Cardiac fibroblast (primary cell): Measurements from ENCODE around the gene CDH20.

ENCODE experiments used
- DNase-seq, 2 donors: peaks; one replicate each; pipeline versions ENCODE4 v3.0.0 to v3.0.0-alpha.2; 2010; ENCODE audit warnings: low read depth in 2 of 2
- H3K4me3 ChIP-seq, 2 donors: replicated peaks in 1 of 2; 1 replicate in 1 of 2; 2 replicates in 1 of 2; pipeline ENCODE4 v1.5.1; 2011; ENCODE audit warnings: low read depth in 2 of 2, low read length in 2 of 2, mild to moderate bottlenecking in 2 of 2, moderate library complexity in 1 of 2
- TF ChIP-seq, protein P1 (sequence below): IDR thresholded peaks from one replicate; pipeline ENCODE4 v1.5.1; 2011; ENCODE audit warnings: low read depth, mild to moderate bottlenecking, low read length, inconsistent platforms

CDH20 gene

DNA sequence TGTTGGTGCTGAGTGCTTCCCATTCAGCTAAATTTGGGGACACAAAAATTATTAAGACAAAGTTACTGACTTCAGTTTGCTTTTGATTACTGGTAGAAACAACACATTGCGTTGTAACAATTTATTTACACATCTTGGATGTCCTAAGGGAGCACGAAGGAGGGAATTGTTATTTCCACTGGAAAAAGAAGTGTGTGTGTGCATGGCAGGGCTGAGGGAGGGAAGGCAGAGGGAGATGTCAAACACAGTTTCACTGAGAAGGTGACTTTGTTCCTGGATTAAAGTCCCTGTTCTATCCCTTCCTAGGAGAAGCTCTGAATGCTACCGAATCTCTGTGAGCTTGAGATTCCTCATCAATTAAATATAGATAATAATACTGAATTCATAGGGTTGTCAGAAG is 3.8 kb upstream of the CDH20 start:
- DNase-seq: no peak
- no peak overlapping the region for H3K4me3 ChIP-seq
- TF ChIP-seq, protein P1, sequence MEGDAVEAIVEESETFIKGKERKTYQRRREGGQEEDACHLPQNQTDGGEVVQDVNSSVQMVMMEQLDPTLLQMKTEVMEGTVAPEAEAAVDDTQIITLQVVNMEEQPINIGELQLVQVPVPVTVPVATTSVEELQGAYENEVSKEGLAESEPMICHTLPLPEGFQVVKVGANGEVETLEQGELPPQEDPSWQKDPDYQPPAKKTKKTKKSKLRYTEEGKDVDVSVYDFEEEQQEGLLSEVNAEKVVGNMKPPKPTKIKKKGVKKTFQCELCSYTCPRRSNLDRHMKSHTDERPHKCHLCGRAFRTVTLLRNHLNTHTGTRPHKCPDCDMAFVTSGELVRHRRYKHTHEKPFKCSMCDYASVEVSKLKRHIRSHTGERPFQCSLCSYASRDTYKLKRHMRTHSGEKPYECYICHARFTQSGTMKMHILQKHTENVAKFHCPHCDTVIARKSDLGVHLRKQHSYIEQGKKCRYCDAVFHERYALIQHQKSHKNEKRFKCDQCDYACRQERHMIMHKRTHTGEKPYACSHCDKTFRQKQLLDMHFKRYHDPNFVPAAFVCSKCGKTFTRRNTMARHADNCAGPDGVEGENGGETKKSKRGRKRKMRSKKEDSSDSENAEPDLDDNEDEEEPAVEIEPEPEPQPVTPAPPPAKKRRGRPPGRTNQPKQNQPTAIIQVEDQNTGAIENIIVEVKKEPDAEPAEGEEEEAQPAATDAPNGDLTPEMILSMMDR: no peak

GRCh38 chr18:61331051-61331450 is 2.2 kb upstream of the CDH20 start:
- no peak overlapping the region for H3K4me3 ChIP-seq
- TF ChIP-seq, protein P1: no peak
- no peak for DNase-seq

- H3K4me3 ChIP-seq: peak overlapping the region; percentile 43 to 45
- peak; percentile 18 to 22 for DNase-seq
- TF ChIP-seq, protein P1: no peak
Observed at GRCh38 chr18:61333746-61334490, 688 bp downstream of the CDH20 start.

DNA sequence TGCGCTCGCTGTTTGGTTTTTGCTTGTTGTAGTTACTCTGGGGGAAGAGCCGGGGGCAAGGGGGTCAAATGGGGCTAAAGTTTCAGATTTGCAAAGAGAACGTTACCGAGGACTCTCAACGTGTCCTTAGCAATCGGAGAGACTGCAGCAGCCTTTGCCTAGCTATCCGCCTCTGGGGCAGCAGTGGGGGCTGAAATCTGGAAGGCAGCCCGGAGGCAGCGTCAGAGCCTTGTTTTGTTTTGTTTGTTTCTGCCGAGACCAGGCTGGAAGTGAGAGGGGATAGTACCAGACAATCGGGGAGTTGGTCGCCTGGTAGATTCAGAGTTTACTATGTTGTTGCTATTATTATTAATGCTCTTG is 1.2 kb downstream of the CDH20 start:
- peak overlapping the region; percentile 43 to 45 for H3K4me3 ChIP-seq
- TF ChIP-seq, protein P1: no peak
- DNase-seq: peak; percentile 9 to 13

- peak in 1 of 2 donors; percentile 7 for DNase-seq
- TF ChIP-seq, protein P1: no peak
- H3K4me3 ChIP-seq: no peak overlapping the region
Observed at GRCh38 chr18:61334951-61335683, 1.9 kb downstream of the CDH20 start.

GRCh38 chr18:61335684-61336555 is 2.7 kb downstream of the CDH20 start:
- DNase-seq: peak in 1 of 2 donors; percentile 36
- H3K4me3 ChIP-seq: no peak overlapping the region
- TF ChIP-seq, protein P1: no peak
